GM23248 (cell line): ENCODE measurements around the gene PLXNB1.

Source experiments
- EZH2 ChIP-seq: fragments of 200-600 bp; sonication (generic); IDR thresholded peaks from 2 replicates; pipeline ENCODE4 v1.6.1; 2018; ENCODE audit warnings: antibody characterized with exemption, mild to moderate bottlenecking; ENCODE audit not compliant: insufficient read depth, poor library complexity, severe bottlenecking
- EZH2phosphoT487 ChIP-seq: fragments of 200-600 bp; sonication (generic); IDR thresholded peaks from 2 replicates; pipeline ENCODE4 v1.6.1; 2018; ENCODE audit warnings: antibody characterized with exemption, moderate library complexity, mild to moderate bottlenecking, low read depth; ENCODE audit not compliant: insufficient read depth

DNA sequence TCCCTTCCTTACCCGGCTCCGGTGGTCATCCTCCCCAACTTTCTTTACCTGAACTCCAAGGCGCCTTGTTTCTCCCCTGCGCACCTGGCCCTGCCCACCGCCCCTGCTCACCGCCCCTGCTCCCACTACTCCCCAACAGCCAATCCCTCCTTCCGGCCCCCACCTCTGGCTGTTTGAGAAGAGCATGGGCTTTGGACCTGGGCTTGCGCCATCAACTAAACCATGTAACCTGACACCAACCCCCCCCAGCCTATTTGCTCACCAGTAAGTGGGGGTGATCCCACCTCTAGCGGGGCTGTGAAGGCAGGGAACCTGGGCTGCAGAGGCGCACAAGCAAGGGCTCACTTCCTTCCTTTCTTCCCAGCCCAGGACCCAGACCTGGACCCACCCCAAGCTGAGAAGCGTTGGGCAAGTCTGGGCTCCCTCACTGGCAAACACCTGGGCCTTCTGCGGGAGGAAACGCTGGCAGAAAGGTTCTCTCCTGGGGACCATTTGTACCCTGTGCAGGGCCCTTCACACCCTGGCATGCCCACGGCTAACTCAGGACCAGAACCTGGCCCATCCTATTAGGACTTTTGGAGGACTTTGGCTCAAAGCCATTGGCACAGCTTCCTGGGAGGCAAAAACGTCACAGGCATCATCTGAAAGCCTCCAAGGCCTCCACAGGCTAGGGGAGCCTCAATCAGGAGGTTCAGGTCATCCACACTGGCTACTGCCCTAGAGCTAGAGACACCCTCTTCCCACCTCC lies at the start of gene PLXNB1:
- TF ChIP-seq EZH2 (no peak), EZH2phosphoT487 (no peak)
